GM12892 (cell line): ENCODE data around the gene PPP4R2.
"Not testable (repeated sequence)": the region's sequence is repeated elsewhere in the genome, so short reads cannot be mapped to it uniquely, and the experiment has no call there.

Experiments used
- DNase-seq: peaks from one replicate; pipeline ENCODE4 v3.0.0; 2011; ENCODE audit not compliant: insufficient read length
- FAIRE-seq: peaks from 2 replicates; lab custom pipeline; 2011; peaks lifted over from hg19 to GRCh38; lab: Jason Lieb, UNC
- POLR2A ChIP-seq: IDR thresholded peaks from 2 replicates; pipeline ENCODE4 v1.6.1; 2011; ENCODE audit warnings: low read depth, low read length, control low read depth
- POLR2AphosphoS5 ChIP-seq: IDR thresholded peaks from 2 replicates; pipeline ENCODE4 v1.6.1; 2011; ENCODE audit warnings: low read depth, low read length, control low read depth
- TAF1 ChIP-seq: IDR thresholded peaks from 2 replicates; pipeline ENCODE4 v1.6.1; 2011; ENCODE audit warnings: low read depth, mild to moderate bottlenecking, control low read depth, low read length, borderline replicate concordance

PPP4R2 gene

DNA sequence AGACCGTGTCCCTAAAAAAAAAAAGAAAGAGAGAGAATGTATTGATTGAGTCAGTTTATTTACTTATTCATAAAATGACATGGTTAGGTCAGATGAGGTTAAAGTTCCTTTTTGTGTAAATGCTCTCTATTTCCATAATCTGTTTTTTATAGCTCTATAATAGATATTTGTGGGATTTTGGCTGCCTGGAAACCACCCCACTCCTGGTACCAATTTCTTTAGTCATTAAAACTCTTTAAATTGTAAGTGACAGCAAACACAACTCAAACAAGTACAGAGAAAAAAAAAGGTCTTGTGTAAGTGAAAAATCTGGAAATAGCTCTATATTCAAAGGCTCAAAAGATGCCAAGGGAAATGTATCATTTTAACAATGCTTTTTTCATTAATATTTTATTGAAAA, 11.0 kb upstream of the PPP4R2 start:
- no peak for FAIRE-seq
- no peak for DNase-seq
- TF ChIP-seq POLR2AphosphoS5 (no peak), POLR2A (no peak), TAF1 (no peak)

DNA sequence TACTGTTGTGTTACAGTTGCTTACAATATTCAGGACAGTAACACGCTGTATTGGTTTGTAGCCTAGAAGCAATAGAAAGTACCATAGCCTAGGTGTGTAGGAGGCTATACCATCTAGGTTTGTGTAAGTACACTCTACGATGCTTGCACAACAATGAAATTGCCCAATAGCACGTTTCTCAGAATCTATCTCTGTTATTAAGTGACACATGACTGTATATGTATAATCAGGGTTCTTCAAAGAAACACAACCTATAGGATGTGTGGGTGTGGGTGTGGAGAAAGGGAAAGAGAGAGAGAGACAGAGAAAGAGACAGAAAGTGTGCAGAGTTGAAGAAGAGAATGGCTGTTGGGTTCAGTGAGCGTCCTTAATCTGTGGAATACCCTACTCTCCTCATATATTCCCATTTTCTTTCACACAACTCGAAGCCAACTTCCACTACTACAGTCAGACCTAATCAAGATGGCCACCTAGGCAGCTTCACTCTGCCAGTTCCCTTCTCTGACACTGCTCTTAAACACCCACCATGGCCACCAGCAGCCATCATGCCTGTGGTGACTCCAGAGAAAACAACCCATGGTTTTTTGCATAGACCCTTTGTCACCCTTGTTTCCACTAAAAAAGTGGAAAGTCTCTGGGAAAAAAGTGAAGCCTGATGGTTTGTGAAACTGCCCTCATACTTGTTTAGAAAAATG, 5.8 kb upstream of the PPP4R2 start:
- FAIRE-seq (no peak), DNase-seq (no peak)
- TF ChIP-seq POLR2AphosphoS5 (no peak), POLR2A (no peak), TAF1 (no peak)

DNA sequence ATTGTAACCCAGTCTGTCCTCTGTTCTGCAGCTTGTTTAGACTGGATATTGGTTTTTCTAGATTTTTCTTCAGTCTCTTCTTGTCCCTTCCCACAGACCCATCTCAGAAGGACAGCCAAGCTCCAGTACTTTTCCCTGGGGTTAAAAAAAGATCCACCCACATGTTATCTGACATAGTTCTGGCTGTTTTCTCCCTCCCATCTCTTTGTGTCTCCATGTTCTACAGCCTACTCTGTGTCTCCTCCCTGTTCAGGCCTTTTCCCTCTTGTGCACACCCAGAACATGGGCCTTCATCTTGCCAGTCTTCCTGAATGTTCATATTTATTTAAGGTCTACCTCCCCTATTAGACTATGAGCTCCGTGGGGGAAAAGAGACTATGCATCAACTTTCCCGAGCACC, 5.1 kb upstream of the PPP4R2 start:
- no peak for TF ChIP-seq TAF1
- TF ChIP-seq POLR2AphosphoS5 = no peak
- TF ChIP-seq POLR2A = no peak
- FAIRE-seq = no peak

DNA sequence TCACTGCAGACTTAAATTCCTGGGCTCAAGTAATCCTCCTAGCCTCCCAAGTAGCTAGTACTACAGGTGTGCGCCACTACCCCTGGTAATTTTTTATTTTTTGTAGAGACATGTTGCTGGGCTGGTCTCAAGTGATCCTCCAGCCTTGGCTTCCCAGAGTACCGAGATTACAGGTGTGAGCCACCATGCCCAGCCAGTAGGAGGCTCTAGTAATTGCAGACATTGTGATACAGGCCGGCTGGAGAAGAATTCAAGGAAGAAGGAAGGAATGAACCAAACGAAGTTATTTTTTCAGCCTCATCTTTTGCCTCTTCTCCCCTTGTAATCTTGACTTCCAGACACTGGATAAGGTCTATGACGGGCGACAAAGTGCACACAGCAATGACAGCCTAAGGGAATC, 3.2 kb upstream of the PPP4R2 start:
- TF ChIP-seq TAF1 (no peak), POLR2A (no peak), POLR2AphosphoS5 (no peak)
- FAIRE-seq = no peak

More for the DNA sequence above, 5.1 kb upstream of the PPP4R2 start:
- DNase-seq = no peak

DNA sequence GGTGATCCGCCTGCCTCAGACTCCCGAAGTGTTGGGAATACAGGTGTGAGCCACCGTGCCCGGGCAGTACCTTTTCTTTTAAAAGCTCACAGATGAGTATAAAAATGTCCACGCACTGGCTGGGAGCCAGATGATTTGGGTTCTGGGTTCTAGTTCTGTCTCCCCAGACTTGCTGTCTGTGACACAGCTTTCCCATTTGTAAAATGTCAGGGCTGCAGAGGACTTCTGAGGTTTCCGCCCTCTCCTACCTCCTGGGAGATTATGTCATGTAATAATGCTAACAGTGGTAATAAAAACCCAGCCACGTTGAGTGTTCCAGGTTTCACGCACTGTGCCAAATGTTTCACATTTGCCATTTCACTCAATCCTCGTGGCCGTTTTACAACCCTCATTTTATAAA, 1.3 kb upstream of the PPP4R2 start:
- DNase-seq = no peak
- no peak for FAIRE-seq
- no peak for TF ChIP-seq POLR2AphosphoS5

More for the DNA sequence above, 3.2 kb upstream of the PPP4R2 start:
- no peak for DNase-seq

DNA sequence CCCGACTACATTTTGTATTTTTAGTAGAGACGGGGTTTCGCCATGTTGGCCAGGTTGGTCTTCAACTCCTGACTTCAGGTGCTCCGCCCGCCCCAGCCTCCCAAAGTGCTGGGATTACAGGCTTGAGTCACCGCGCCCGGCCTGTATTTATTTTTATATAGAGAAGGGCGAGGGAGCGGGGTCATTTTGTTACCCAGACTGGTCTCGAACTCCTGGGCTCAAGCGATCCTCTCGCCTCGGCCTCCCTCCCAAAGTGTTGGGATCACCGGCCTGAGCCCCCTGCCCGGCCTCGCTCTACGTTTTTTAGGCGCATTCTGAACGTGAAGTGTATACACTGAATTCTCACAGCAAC, 514 bp upstream of the PPP4R2 start:
- TF ChIP-seq TAF1 (no peak), POLR2AphosphoS5 (no peak), POLR2A (no peak)
- no peak for DNase-seq
- FAIRE-seq = no peak

DNA sequence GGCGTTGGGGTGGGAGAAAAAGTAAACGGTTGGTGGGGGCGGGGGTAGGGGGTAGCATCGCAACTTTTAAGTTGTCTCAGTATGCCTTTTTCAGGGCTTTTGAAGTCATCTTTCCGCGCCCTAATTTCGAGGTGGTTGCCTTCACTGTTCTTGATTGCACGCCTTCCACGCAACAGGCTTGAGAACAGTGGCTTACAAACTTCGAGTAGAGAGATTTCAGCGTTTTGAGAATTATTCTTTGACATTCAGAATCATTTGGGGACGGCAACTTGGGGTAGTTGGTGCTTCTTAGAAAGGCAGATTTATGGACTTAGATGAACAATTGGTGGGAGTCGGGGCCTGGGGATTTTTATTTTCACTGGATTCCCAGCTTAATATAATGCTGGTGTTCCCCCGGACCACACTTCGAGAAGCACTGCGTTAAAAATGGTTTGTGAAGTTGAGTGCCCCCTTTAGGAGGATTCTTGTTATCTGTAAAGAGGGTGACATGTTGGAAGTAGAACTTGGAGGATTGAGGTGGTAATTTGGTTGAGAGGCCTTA, 880 bp downstream of the PPP4R2 start:
- no peak for DNase-seq
- no peak for FAIRE-seq
- TF ChIP-seq POLR2AphosphoS5 (no peak), TAF1 (no peak), POLR2A (no peak)

DNA sequence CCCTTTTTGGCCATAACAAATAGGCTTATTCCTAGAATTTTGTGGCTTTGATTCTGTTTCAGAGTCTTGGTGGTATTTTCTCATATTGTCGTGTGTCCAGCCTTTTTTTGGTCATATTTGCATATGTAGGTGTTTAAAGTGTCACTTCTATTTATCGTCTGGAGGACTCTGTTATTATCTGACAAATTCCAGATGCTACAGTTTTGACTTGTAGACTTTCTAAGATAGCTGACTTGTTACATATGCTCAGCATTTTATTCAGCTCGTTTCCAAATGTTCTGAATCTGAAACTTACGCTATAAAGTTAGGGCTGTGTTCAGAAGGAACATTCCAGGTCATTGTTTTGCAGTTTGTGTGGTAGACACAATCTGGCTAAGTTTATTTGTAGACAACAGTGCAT, 1.9 kb downstream of the PPP4R2 start:
- TF ChIP-seq POLR2A (no peak), POLR2AphosphoS5 (no peak), TAF1 (no peak)

DNA sequence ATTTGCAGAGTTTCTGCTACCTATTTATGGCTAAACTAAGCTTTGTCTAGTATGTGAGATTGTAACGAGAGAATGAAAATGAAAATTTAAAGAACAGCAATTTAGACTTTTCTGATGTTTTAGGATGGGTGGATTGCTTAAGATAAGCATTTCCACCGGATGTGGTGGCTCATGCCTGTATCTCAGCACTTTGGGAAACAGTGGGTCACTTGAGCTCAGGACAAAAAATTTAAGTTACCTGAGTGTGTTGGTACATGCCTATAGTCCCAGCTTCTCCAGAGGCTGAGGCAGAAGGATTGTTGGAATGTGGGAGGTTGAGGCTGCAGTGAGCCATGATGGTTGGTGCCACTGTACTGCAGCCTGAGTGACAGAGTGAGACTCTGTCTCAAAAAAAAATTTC, 3.3 kb downstream of the PPP4R2 start:
- no peak for TF ChIP-seq POLR2AphosphoS5
- no peak for TF ChIP-seq TAF1
- no peak for TF ChIP-seq POLR2A
- no peak for DNase-seq
- FAIRE-seq = no peak

More for the DNA sequence above, 1.9 kb downstream of the PPP4R2 start:
- FAIRE-seq = peak; percentile 80
- no peak for DNase-seq

DNA sequence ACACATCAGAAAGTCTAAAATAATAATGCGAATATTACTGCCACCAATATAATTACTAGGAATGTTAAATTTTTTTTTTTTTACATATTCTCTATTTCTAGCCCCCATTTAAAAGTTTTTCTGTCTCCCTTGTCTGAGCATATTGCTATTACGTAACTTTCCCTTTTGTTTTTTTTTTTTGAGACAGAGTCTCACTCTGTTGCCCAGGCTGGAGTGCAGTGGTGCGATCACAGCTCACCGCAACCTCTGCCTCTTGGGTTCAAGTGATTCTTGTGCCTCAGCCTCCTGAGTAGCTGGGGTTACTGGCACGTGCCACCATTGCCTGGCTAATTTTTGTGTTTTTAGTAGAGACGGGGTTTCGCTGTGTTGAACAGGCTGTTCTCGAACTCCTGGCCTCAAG, 6.4 kb downstream of the PPP4R2 start:
- FAIRE-seq, DNase-seq: not testable (repeated sequence)

DNA sequence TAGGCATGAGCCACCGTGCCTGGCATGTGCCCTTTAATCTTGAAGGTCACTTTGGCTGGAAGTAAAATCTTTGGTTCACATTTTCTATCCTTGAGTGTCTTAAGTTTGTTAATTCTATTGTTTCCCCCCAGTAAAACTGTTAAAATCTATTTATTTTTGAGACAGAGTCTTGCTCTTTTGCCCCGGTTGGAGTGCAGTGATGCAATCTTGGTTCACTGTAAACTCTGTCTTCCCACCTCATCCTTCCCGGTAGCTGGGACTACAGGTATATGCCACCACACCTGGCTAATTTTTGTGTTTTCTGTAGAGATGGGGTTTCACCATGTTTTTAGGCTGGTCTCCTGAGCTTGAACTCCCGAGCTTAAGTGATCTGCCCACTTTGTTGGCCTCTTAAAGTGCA, 7.7 kb downstream of the PPP4R2 start:
- TF ChIP-seq POLR2AphosphoS5 = no peak
- no peak for TF ChIP-seq TAF1
- no peak for TF ChIP-seq POLR2A
- no peak for DNase-seq
- FAIRE-seq = no peak

DNA sequence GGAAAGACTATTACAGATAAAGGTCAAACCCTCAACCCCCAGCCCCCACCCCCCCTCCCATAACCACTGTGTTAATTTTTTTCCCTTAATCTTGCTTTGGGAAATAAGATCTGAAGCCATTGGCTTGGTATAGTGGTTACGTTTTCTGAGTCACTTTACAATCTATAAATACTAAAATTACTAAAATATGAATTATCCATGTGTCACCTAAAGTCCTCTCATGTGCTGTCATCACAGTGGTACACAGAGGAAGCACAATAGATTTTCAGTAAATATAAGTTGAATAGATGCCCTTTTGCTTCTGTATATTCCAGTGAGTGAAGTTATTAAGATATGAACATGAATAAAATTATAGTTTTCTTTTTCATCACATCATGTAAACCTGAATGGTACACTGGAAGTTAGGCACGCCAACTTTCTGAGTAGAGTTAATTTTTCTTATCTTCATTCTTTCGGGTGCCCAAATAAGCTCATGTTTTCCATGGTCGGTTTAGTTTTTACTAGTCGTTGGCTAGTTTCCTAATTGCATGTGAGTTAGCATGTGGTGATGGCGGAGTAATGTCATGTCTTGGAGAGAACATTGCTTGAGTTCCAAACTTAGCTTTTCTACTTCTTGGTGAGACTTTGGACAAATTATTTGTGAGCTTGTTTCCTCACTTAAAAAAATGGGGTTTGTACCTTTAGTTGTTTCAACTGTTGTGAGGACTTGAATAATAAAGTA, 11.5 kb downstream of the PPP4R2 start:
- TF ChIP-seq POLR2AphosphoS5 = no peak
- no peak for TF ChIP-seq TAF1
- TF ChIP-seq POLR2A = no peak
- no peak for DNase-seq
- FAIRE-seq = no peak

DNA sequence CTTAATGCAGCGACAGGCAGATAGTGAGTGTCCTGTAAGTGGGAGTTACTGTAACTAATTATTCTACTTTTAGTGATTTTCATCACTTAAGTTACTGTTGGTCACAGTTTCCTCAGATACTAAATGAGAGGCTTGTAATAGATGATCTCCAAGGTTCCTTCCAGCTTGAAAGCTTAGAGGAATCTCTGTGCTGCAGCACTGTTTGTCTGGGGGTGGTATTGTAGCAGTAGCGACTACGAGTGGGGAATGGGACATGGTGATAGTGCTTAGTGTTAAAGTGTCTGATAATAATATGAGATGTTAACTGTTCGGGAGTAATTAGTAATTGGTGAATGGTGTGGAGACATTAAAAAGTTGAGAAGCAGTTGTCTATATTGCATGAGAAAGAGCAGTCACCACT, 12.4 kb downstream of the PPP4R2 start:
- DNase-seq (no peak), FAIRE-seq (no peak)
- TF ChIP-seq POLR2AphosphoS5 (no peak), TAF1 (no peak), POLR2A (no peak)
